CD4-positive, alpha-beta T cell (primary cell): ENCODE measurements around the gene ERMARD. TPM values are rescaled to one million over a fixed set of nuclear protein-coding genes. Genes with fewer than 3 reads are reported as not detected.

Experiments used
- ATAC-seq: fragments of 200-7000 bp; cut with Tn5 transposase; one replicate; pipeline ENCODE4 v1.10.0; 2022; ENCODE audit warnings: mild to moderate bottlenecking; ENCODE audit not compliant: poor library complexity
- CTCF ChIA-PET: fragments of 350-600 bp; sonication (Branson Sonifier 250); formaldehyde crosslinking; loops from one replicate; lab custom pipeline; 2021; ENCODE audit warnings: antibody characterized with exemption, inconsistent platforms; lab: Charles Lee
- POLR2A ChIA-PET: fragments of 350-600 bp; sonication (Branson Sonifier 250); formaldehyde crosslinking; loops from one replicate; lab custom pipeline; 2021; ENCODE audit warnings: antibody characterized with exemption, inconsistent platforms; lab: Charles Lee
- DNase-seq, 14 experiments: peaks; one replicate each; pipeline ENCODE4 v3.0.0-alpha.2; 2013 to 2020; ENCODE audit warnings: mixed read lengths in 2 of 14
- H3K27ac ChIP-seq, 2 donors: one replicate each; pipeline versions ENCODE4 v1.5.1 to v1.7.0; 2013; ENCODE audit warnings: low read length in 2 of 2, low read depth in 1 of 2, mild to moderate bottlenecking in 1 of 2
- H3K27me3 ChIP-seq, 2 experiments: 1 replicate in 1 of 2; 2 replicates in 1 of 2; pipeline versions ENCODE4 v1.6.1 to v1.7.0; 2013; ENCODE audit warnings: low read length in 2 of 2, control low read depth in 1 of 2, mild to moderate bottlenecking in 1 of 2, moderate library complexity in 1 of 2; ENCODE audit not compliant: insufficient read depth in 2 of 2, control insufficient read depth in 1 of 2
- H3K36me3 ChIP-seq: one replicate; pipeline ENCODE4 v1.6.1; 2013; ENCODE audit warnings: low read length, control low read depth; ENCODE audit not compliant: insufficient read depth
- H3K4me1 ChIP-seq: one replicate; pipeline ENCODE4 v1.6.1; 2013; ENCODE audit warnings: low read length, control low read depth; ENCODE audit not compliant: insufficient read depth
- H3K4me3 ChIP-seq: one replicate; pipeline ENCODE4 v1.5.1; 2013; ENCODE audit warnings: mild to moderate bottlenecking, low read length, moderate library complexity
- H3K9me3 ChIP-seq, 2 experiments: 1 replicate in 1 of 2; 2 replicates in 1 of 2; pipeline versions ENCODE4 v1.6.1 to v1.7.0; 2013; ENCODE audit warnings: low read length in 2 of 2, mild to moderate bottlenecking in 2 of 2, control low read depth in 1 of 2, moderate library complexity in 1 of 2; ENCODE audit not compliant: control insufficient read depth in 1 of 2, insufficient read depth in 1 of 2
- H3K27ac Mint-ChIP-seq: one replicate; pipeline ENCODE4 v1.8.0; 2020; ENCODE audit warnings: mixed read lengths
- H3K27me3 Mint-ChIP-seq: one replicate; pipeline ENCODE4 v1.8.0; 2021; ENCODE audit warnings: mixed read lengths
- H3K36me3 Mint-ChIP-seq: one replicate; pipeline ENCODE4 v1.8.0; 2021; ENCODE audit warnings: low read depth, mixed read lengths
- H3K4me1 Mint-ChIP-seq: one replicate; pipeline ENCODE4 v1.8.0; 2021; ENCODE audit warnings: low read depth, mixed read lengths
- H3K4me3 Mint-ChIP-seq: one replicate; pipeline ENCODE4 v1.8.0; 2020; ENCODE audit warnings: mild to moderate bottlenecking, mixed read lengths
- H3K9me3 Mint-ChIP-seq: one replicate; pipeline ENCODE4 v1.8.0; 2020; ENCODE audit warnings: mixed read lengths
- intact Hi-C, 2 experiments: fragments of 100-400 bp; cut with DNase I in 1 of 2; cut with micrococcal nuclease in 1 of 2; formaldehyde crosslinking; loops; one replicate each; pipeline versions ENCODE4 v1.15.1 to v1.9.0; 2023 to 2025; cut with DNase I, micrococcal nuclease
- total RNA-seq, 174 experiments: library from RNA in 2 of 174; stranded (reverse) in 2 of 174; gene quantifications; one replicate each; pipeline ENCODE4 v1.2.3 and lab custom pipeline; 2021 to 2026
- TF ChIP-seq, protein P1 (sequence below): fragments of 200-600 bp; IDR thresholded peaks from one replicate; pipeline ENCODE4 v1.8.0; 2022; ENCODE audit warnings: antibody characterized with exemption, mild to moderate bottlenecking

ERMARD gene
- total RNA-seq, 2 experiments from 2014 or later, result 24.2 to 26.2 TPM

DNA sequence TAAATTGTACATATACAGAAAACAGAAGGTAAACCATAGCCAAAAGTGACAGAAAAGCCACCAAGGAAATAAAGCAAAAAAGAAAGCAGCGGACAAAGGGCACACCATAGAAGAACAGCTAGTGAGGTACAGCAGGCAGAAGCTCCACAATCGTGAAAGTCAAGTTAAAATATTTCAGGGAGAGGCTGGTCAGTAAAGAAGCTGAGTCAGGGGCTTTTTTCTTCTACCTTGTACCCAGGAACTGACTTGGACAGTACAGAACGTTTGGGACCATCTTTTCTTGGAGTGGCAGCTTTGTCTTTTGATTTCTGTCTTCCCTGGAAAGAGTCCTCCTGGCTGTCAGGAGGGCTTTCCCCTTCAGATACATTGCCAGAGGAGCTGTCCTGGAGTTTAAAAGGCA lies 41.4 kb upstream of the ERMARD start:
- no peaks in the 10 kb centered on the region for H3K27me3 Mint-ChIP-seq
- H3K36me3 ChIP-seq, result peaks cover 42% of the 10 kb centered on the region
- no peaks in the 10 kb centered on the region for H3K4me1 ChIP-seq
- H3K27me3 ChIP-seq, result no peaks in the 10 kb centered on the region
- H3K9me3 Mint-ChIP-seq, result no peaks in the 10 kb centered on the region
- peaks cover 27% of the 10 kb centered on the region for H3K4me1 Mint-ChIP-seq
- H3K4me3 ChIP-seq, result no peak overlapping the region
- ATAC-seq, result no peak
- H3K9me3 ChIP-seq, result no peaks in the 10 kb centered on the region
- TF ChIP-seq, protein P1, sequence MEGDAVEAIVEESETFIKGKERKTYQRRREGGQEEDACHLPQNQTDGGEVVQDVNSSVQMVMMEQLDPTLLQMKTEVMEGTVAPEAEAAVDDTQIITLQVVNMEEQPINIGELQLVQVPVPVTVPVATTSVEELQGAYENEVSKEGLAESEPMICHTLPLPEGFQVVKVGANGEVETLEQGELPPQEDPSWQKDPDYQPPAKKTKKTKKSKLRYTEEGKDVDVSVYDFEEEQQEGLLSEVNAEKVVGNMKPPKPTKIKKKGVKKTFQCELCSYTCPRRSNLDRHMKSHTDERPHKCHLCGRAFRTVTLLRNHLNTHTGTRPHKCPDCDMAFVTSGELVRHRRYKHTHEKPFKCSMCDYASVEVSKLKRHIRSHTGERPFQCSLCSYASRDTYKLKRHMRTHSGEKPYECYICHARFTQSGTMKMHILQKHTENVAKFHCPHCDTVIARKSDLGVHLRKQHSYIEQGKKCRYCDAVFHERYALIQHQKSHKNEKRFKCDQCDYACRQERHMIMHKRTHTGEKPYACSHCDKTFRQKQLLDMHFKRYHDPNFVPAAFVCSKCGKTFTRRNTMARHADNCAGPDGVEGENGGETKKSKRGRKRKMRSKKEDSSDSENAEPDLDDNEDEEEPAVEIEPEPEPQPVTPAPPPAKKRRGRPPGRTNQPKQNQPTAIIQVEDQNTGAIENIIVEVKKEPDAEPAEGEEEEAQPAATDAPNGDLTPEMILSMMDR, result no peak
- ChIA-PET POLR2A (interaction anchor here (1.0 to 4.4 kb wide), 3 partner anchors 8 to 15 kb away, joined by 4 to 44 read pairs (median 9); partner anchors contain the start of genes C6orf120, PHF10 and WDR27), CTCF (interaction anchor here (3.7 kb wide), 1 partner anchor 11 kb away, joined by 29 read pairs; no protein-coding TSS in a partner anchor)
- peak overlapping the region in 1 of 2 donors; percentile 6 for H3K27ac ChIP-seq
- no peak for DNase-seq
- H3K27ac Mint-ChIP-seq, result peak overlapping the region; percentile 22
- H3K36me3 Mint-ChIP-seq, result peaks cover 79% of the 10 kb centered on the region
- intact Hi-C loops, result no loop called here
- H3K4me3 Mint-ChIP-seq, result no peak overlapping the region

DNA sequence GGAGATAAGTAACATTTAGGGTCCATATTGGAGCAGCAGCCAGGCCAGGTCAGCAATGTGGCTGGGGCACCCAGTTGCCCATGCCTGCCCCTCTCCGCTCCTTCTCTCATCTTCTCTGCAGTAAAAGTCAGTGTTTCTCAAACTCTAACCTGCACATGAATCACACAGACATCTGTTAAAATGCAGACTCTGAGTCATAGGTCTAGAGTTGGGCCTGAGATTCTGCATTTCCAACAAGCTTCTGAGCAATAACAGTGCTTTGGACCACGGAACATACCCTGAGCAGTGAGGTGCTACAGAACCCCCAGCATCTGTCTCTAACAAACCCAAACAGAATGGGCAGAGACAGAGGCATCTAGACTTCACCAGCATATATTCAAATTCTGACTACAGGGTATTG lies 37.2 kb upstream of the ERMARD start:
- H3K36me3 Mint-ChIP-seq, result peaks cover 88% of the 10 kb centered on the region
- H3K27me3 Mint-ChIP-seq, result no peaks in the 10 kb centered on the region
- Histone ChIP-seq H3K27ac (no peak overlapping the region), H3K36me3 (peaks cover 60% of the 10 kb centered on the region), H3K9me3 (no peaks in the 10 kb centered on the region), H3K4me1 (peaks cover 4% of the 10 kb centered on the region), H3K4me3 (no peak overlapping the region), H3K27me3 (no peaks in the 10 kb centered on the region)
- H3K27ac Mint-ChIP-seq, result no peak overlapping the region
- H3K4me1 Mint-ChIP-seq, result peaks cover 13% of the 10 kb centered on the region
- ChIA-PET POLR2A (interaction anchor here (0.7 to 13.2 kb wide), 2 partner anchors 8 to 11 kb away, joined by 3 to 230 read pairs; partner anchors contain the start of genes C6orf120 and WDR27), CTCF (interaction anchor here (1.2 kb wide), 1 partner anchor 10 kb away, joined by 3 read pairs; no protein-coding TSS in a partner anchor)
- H3K4me3 Mint-ChIP-seq, result no peak overlapping the region
- TF ChIP-seq, protein P1, result no peak
- DNase-seq (no peak), ATAC-seq (no peak)
- intact Hi-C loops, result no loop called here
- H3K9me3 Mint-ChIP-seq, result no peaks in the 10 kb centered on the region

DNA sequence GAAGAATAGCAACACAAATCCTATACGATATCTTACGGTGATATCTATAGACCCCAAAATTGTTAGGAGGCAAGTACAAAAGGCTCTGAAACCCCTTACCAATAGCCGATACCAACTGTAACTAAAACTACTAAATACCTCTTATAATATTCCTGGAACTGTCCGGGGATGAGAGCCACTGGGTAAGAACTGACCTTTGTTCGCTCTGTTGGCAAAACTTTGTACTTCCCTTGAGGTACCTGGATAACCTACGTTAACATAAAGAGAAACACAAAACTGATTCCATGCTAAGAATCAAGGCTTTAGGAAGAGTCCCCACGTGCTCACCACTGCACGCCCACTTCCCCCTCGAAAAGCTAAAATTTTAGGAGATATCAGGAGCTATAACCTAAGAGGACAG lies 36.8 kb upstream of the ERMARD start:
- Mint-ChIP-seq H3K27ac (no peak overlapping the region), H3K4me1 (peaks cover 17% of the 10 kb centered on the region), H3K27me3 (no peaks in the 10 kb centered on the region), H3K4me3 (no peak overlapping the region), H3K36me3 (peaks cover 88% of the 10 kb centered on the region), H3K9me3 (no peaks in the 10 kb centered on the region)
- TF ChIP-seq, protein P1, result no peak
- DNase-seq (no peak), ATAC-seq (no peak)
- ChIA-PET POLR2A (interaction anchor here (13.2 kb wide), 1 partner anchor 11 kb away, joined by 230 read pairs; the partner anchor contains the start of genes C6orf120 and WDR27), CTCF (interaction anchor here (1.2 kb wide), 1 partner anchor 11 kb away, joined by 3 read pairs; no protein-coding TSS in a partner anchor)
- Histone ChIP-seq H3K9me3 (no peaks in the 10 kb centered on the region), H3K27me3 (no peaks in the 10 kb centered on the region), H3K4me1 (peaks cover 4% of the 10 kb centered on the region), H3K27ac (no peak overlapping the region), H3K36me3 (peaks cover 56% of the 10 kb centered on the region), H3K4me3 (no peak overlapping the region)
- intact Hi-C loops, result no loop called here
